ENCODE results near the gene NKIRAS2.

The NKIRAS2 gene

DNA sequence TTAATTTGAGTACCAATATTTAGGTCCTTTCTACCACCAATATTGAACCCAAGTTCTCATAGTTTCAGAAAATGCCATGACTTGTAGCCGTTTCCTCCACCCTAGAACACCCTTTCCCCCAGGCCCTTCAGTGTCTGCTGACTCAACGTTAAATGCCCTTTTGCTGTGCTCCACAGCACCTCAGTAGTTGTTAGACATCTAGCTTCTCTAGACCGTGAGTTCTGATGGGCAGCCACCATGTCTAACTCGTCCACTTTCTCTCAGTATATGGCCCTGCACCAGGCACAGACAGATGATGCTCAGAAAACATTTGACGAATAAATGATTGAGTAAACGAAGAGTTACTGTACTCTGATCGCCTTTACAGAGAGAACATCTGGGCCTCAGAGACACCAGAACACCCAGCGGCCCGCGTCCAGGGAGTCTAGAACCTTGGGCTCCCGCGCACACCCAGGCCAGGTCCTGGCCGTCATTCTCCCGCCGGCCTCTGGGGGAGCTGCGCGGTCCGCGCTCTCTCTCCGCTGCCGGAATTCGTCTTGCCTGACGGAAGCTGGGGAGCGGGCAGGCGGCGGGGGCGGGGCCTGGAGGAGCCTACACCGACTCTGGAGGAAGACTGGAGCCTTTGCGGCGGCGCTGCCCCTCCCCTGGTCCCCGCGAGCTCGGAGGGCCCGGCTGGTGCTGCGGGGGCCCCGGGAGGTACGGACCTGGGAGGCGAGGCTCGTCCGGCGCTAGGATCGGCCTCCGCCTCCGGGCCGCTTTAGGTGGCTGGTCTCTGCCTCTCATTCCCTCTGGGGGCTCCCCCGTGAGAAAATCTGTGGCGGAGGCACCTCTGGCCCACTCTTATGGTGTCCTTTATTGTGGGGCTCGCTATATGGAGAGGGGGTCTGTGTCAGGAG is at the start of gene NKIRAS2:
TSS of gene NKIRAS2 (plus strand) at position 582 of the 896 bp plus-strand sequence. CDS start 1,488 bp downstream, outside the sequence.
- H3K4me3 ChIP-seq, result peak within 1 kb of the TSS; percentile 86
- H3K9me3 ChIP-seq, result no peaks in the 10 kb centered on the region
- peaks cover 25% of the 10 kb centered on the region for H3K36me3 ChIP-seq (replicated peaks)
- H3K27me3 ChIP-seq (ENCODE audit: low read depth), result no peaks in the 10 kb centered on the region
- in situ Hi-C loops (cut with MboI; ENCODE audit: low sequenced_read_pairs), result no loop called here
- peaks cover 7% of the 10 kb centered on the region for H3K4me1 ChIP-seq
- peak; percentile 87 to 97 for DNase-seq (ENCODE audit: low spot score in 2 of 2)

- in situ Hi-C loops (cut with MboI; ENCODE audit: low sequenced_read_pairs), result no loop called here
- peaks cover 75% of the 10 kb centered on the region for H3K36me3 ChIP-seq (replicated peaks)
- no peaks in the 10 kb centered on the region for H3K9me3 ChIP-seq
- no peaks in the 10 kb centered on the region for H3K27me3 ChIP-seq (ENCODE audit: low read depth)
- no peak for DNase-seq (ENCODE audit: low spot score in 2 of 2)
- peaks cover 3% of the 10 kb centered on the region for H3K4me1 ChIP-seq
- no peak overlapping the region for H3K4me3 ChIP-seq
Measured at GRCh38 chr17:41970901-41971331, 49.0 kb upstream of the NKIRAS2 start.

DNA sequence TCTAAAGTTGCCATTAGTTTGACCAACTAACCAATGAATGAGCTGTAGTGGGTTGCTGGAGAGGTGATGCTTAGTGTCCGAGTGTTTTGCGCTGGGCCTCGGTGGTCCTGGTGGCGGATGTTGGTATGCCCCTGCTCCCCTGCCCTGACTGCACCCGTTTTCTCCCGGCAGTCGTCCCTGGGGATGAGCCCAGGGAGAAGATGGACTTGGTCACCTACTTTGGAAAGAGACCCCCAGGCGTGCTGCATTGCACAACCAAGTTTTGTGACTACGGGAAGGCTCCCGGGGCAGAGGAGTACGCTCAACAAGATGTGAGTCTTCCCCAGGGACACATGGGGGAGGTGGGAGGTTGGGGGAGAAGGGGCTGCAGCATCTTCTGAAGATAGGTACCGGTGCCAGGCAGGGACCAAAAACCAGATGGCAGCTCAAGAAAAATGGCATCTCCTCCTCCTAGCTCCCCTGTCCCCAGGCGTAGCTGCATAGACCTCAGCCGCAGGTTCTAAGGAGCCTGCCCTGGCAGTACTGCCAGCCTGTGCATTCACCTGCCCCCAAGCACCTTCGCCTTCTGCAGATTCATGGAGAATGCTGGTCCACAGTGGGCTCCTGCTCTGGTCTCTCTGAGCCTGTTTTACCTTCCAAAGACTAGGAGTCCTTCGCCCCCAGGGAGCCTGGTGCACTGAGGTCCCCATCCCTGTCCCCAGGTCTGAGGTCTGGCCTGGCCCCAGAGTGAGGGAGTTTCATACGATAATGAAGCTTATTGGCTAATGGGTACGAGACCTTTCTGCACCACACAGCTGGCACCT is 48.0 kb upstream of the NKIRAS2 start:
- no peak overlapping the region for H3K4me3 ChIP-seq
- no peak for DNase-seq (ENCODE audit: low spot score in 2 of 2)
- in situ Hi-C loops (cut with MboI; ENCODE audit: low sequenced_read_pairs), result no loop called here
- peaks cover 85% of the 10 kb centered on the region for H3K36me3 ChIP-seq (replicated peaks)
- H3K4me1 ChIP-seq, result no peaks in the 10 kb centered on the region; the same call in 1 of the 2 replicates
- no peaks in the 10 kb centered on the region for H3K9me3 ChIP-seq
- H3K27me3 ChIP-seq (ENCODE audit: low read depth), result no peaks in the 10 kb centered on the region

DNA sequence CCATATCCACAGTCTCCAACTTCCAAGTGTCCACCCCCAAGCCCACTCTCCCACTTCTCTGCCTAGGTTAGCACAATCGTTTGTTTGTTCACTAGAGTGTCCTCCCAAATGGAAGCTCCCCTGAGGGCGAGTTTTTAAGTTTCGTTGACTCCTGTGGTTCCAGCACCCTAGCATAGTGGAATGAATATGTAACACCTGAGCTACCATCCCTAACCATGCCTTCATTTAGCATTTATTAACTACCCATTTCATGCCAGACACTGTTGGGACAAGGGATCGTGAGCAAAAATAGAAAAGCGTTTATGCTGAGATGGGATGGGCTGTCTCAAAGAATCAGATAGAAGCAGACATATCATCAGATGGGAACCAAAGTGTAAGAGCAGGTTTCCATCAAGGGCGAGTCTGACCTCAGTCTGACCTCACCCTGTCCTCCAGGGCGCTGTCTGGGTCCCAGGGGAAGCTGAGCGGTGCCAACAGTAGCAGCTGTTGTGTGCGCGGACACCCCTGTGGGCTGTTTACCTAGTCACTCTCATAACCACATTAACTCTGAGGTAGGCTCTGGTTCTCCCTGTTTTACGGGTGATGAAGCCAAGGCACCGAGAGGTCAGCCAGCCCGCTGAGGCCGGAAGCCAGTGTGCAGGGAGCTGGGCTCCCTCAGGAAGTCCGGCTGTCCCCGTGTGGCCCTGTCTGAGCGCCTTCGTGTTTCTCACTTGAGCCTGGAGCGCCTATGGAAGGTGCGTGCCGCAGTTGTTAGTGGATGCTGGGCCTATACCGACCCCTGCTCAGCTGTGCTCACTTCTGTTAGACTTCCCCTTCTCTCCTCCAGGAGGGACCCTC is 47.1 kb upstream of the NKIRAS2 start:
- Histone ChIP-seq H3K36me3 (replicated peaks) (peaks cover 92% of the 10 kb centered on the region), H3K9me3 (no peaks in the 10 kb centered on the region), H3K27me3 (ENCODE audit: low read depth) (no peaks in the 10 kb centered on the region), H3K4me1 (no peaks in the 10 kb centered on the region; the same call in 1 of the 2 replicates), H3K4me3 (no peak overlapping the region)
- in situ Hi-C loops (cut with MboI; ENCODE audit: low sequenced_read_pairs), result no loop called here
- no peak for DNase-seq (ENCODE audit: low spot score in 2 of 2)

DNA sequence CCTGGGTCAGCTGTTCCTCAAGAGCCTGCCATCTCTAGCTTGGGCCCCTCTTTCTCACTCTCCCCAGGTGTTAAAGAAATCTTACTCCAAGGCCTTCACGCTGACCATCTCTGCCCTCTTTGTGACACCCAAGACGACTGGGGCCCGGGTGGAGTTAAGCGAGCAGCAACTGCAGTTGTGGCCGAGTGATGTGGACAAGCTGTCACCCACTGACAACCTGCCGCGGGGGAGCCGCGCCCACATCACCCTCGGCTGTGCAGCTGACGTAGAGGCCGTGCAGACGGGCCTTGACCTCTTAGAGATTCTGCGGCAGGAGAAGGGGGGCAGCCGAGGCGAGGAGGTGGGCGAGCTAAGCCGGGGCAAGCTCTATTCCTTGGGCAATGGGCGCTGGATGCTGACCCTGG is 46.5 kb upstream of the NKIRAS2 start:
- Histone ChIP-seq H3K4me1 (no peaks in the 10 kb centered on the region), H3K36me3 (replicated peaks) (peaks cover 92% of the 10 kb centered on the region), H3K4me3 (no peak overlapping the region), H3K27me3 (ENCODE audit: low read depth) (no peaks in the 10 kb centered on the region), H3K9me3 (no peaks in the 10 kb centered on the region)
- no peak for DNase-seq (ENCODE audit: low spot score in 2 of 2)
- in situ Hi-C loops (cut with MboI; ENCODE audit: low sequenced_read_pairs), result no loop called here

GRCh38 chr17:41974031-41974430 is 45.9 kb upstream of the NKIRAS2 start:
- in situ Hi-C loops (cut with MboI; ENCODE audit: low sequenced_read_pairs), result no loop called here
- DNase-seq (ENCODE audit: low spot score in 2 of 2), result no peak
- Histone ChIP-seq H3K4me1 (no peaks in the 10 kb centered on the region), H3K9me3 (no peaks in the 10 kb centered on the region), H3K36me3 (replicated peaks) (peaks cover 92% of the 10 kb centered on the region), H3K27me3 (ENCODE audit: low read depth) (no peaks in the 10 kb centered on the region), H3K4me3 (no peak overlapping the region)

- Histone ChIP-seq H3K9me3 (no peaks in the 10 kb centered on the region), H3K4me1 (no peaks in the 10 kb centered on the region), H3K4me3 (no peak overlapping the region), H3K36me3 (replicated peaks) (peaks cover 90% of the 10 kb centered on the region), H3K27me3 (ENCODE audit: low read depth) (no peaks in the 10 kb centered on the region)
- in situ Hi-C loops (cut with MboI; ENCODE audit: low sequenced_read_pairs), result no loop called here
- DNase-seq (ENCODE audit: low spot score in 2 of 2), result no peak
Measured at GRCh38 chr17:41974658-41975057, 45.2 kb upstream of the NKIRAS2 start.

- Histone ChIP-seq H3K27me3 (ENCODE audit: low read depth) (no peaks in the 10 kb centered on the region), H3K4me3 (no peak overlapping the region), H3K4me1 (no peaks in the 10 kb centered on the region), H3K36me3 (replicated peaks) (peaks cover 89% of the 10 kb centered on the region), H3K9me3 (no peaks in the 10 kb centered on the region)
- DNase-seq (ENCODE audit: low spot score in 2 of 2), result no peak
- in situ Hi-C loops (cut with MboI; ENCODE audit: low sequenced_read_pairs), result no loop called here
Measured at GRCh38 chr17:41975099-41976083, 44.5 kb upstream of the NKIRAS2 start.

- in situ Hi-C loops (cut with MboI; ENCODE audit: low sequenced_read_pairs), result no loop called here
- no peaks in the 10 kb centered on the region for H3K9me3 ChIP-seq
- no peak overlapping the region for H3K4me3 ChIP-seq
- H3K27me3 ChIP-seq (ENCODE audit: low read depth), result no peaks in the 10 kb centered on the region
- no peak for DNase-seq (ENCODE audit: low spot score in 2 of 2)
- H3K4me1 ChIP-seq, result no peaks in the 10 kb centered on the region
- peaks cover 91% of the 10 kb centered on the region for H3K36me3 ChIP-seq (replicated peaks)
Measured at GRCh38 chr17:41976142-41976768, 43.6 kb upstream of the NKIRAS2 start.

GRCh38 chr17:41977991-41978390 is 41.9 kb upstream of the NKIRAS2 start:
- no peak for DNase-seq (ENCODE audit: low spot score in 2 of 2)
- Histone ChIP-seq H3K9me3 (no peaks in the 10 kb centered on the region), H3K4me1 (no peaks in the 10 kb centered on the region), H3K4me3 (no peak overlapping the region), H3K36me3 (replicated peaks) (peaks cover 90% of the 10 kb centered on the region), H3K27me3 (ENCODE audit: low read depth) (no peaks in the 10 kb centered on the region)
- in situ Hi-C loops (cut with MboI; ENCODE audit: low sequenced_read_pairs), result no loop called here

DNA sequence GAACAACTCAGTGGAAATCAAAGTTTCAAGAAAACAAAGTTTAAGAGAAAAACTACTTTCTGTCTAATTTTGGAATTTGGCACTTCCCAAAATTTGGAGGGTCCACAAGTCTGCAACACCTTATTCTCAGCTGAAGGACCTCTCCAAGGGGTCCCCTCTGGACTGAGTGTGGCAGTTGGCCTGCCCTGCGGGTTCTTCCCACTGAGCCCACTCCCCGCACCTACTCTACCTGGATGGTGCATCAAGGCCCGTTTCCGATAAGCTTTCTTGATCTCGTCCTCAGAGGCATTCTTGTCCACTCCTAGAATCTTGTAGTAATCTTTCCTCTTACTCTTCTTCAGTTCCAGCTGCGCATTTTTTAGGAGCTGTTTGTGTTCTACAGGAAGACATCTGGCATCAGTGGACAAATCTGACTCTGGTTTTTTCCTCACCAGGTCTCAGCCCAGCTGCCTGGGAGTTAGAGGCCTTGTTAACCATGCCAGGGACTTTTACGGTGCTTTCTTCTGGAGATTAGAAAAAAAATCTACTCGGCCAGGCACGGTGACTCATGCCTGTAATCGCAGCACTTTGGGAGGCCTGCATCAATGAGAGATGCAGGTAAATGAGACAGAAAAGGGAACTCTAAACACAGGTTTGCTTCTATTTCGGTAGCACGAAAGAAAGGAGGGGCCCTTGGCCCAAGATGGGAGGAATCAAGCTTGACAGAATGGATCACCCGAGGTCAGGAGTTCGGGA is 37.7 kb upstream of the NKIRAS2 start:
- H3K36me3 ChIP-seq (replicated peaks), result peaks cover 82% of the 10 kb centered on the region
- in situ Hi-C loops (cut with MboI; ENCODE audit: low sequenced_read_pairs), result no loop called here
- no peaks in the 10 kb centered on the region for H3K27me3 ChIP-seq (ENCODE audit: low read depth)
- no peaks in the 10 kb centered on the region for H3K9me3 ChIP-seq
- no peak overlapping the region for H3K4me3 ChIP-seq
- no peak for DNase-seq (ENCODE audit: low spot score in 2 of 2)
- H3K4me1 ChIP-seq, result no peaks in the 10 kb centered on the region

- peaks cover 81% of the 10 kb centered on the region for H3K36me3 ChIP-seq (replicated peaks)
- DNase-seq (ENCODE audit: low spot score in 2 of 2), result no peak
- in situ Hi-C loops (cut with MboI; ENCODE audit: low sequenced_read_pairs), result no loop called here
- no peaks in the 10 kb centered on the region for H3K4me1 ChIP-seq
- H3K4me3 ChIP-seq, result no peak overlapping the region
- H3K9me3 ChIP-seq, result no peaks in the 10 kb centered on the region
- no peaks in the 10 kb centered on the region for H3K27me3 ChIP-seq (ENCODE audit: low read depth)
Measured at GRCh38 chr17:41984454-41984853, 35.4 kb upstream of the NKIRAS2 start.
